CD4-positive, CD25-positive, alpha-beta regulatory T cell (primary cell): ENCODE measurements around the gene C16orf92. TPM values are rescaled to one million over a fixed set of nuclear protein-coding genes. Genes with fewer than 3 reads are reported as not detected.
"Not testable (repeated sequence)": the region's sequence is repeated elsewhere in the genome, so short reads cannot be mapped to it uniquely, and the experiment has no call there.

Experiments
- ATAC-seq, 2 donors: fragments of 150-1000 bp; cut with Tn5 transposase; one replicate each; pipeline ENCODE4 v1.10.0; 2021; ENCODE audit warnings: low read depth in 2 of 2, moderate number of reproducible peaks in 2 of 2, moderate library complexity in 1 of 2
- DNase-seq, 3 donors: peaks; one replicate each; pipeline versions ENCODE4 v3.0.0 to v3.0.0-alpha.2; 2012 to 2022; ENCODE audit warnings: mixed read lengths in 1 of 3
- H3K27ac ChIP-seq: one replicate; pipeline ENCODE4 v1.7.0; 2013; ENCODE audit warnings: mild to moderate bottlenecking, low read length; ENCODE audit not compliant: insufficient read depth, poor library complexity, severe bottlenecking
- H3K27me3 ChIP-seq: one replicate; pipeline ENCODE4 v1.7.0; 2013; ENCODE audit warnings: low read length; ENCODE audit not compliant: control insufficient read depth, insufficient read depth
- H3K36me3 ChIP-seq: one replicate; pipeline ENCODE4 v1.7.0; 2013; ENCODE audit warnings: mild to moderate bottlenecking, low read length, moderate library complexity; ENCODE audit not compliant: control insufficient read depth, insufficient read depth
- H3K4me1 ChIP-seq: 2 replicates; pipeline ENCODE4 v1.7.0; 2013; ENCODE audit warnings: mild to moderate bottlenecking, low read length; ENCODE audit not compliant: insufficient read depth, control insufficient read depth, poor library complexity, severe bottlenecking
- H3K4me3 ChIP-seq: one replicate; pipeline ENCODE4 v1.7.0; 2013; ENCODE audit warnings: low read depth, mild to moderate bottlenecking, low read length, moderate library complexity
- H3K9me3 ChIP-seq, 2 experiments: 1 replicate in 1 of 2; 2 replicates in 1 of 2; pipeline ENCODE4 v1.7.0; 2013; ENCODE audit warnings: low read length in 2 of 2, mild to moderate bottlenecking in 1 of 2, moderate library complexity in 1 of 2; ENCODE audit not compliant: control insufficient read depth in 2 of 2
- H3K27ac Mint-ChIP-seq, 3 donors: one replicate each; pipeline ENCODE4 v1.8.0; 2020 to 2022; ENCODE audit warnings: mild to moderate bottlenecking in 3 of 3, mixed read lengths in 3 of 3, moderate library complexity in 2 of 3
- H3K27me3 Mint-ChIP-seq: one replicate; pipeline ENCODE4 v1.8.0; 2022; ENCODE audit warnings: mild to moderate bottlenecking, mixed read lengths
- H3K36me3 Mint-ChIP-seq: one replicate; pipeline ENCODE4 v1.8.0; 2020; ENCODE audit warnings: mixed read lengths
- H3K4me1 Mint-ChIP-seq, 4 donors: one replicate each; pipeline ENCODE4 v1.8.0; 2020 to 2022; ENCODE audit warnings: mixed read lengths in 4 of 4, mild to moderate bottlenecking in 1 of 4
- H3K4me3 Mint-ChIP-seq, 4 donors: one replicate each; pipeline ENCODE4 v1.8.0; 2020 to 2022; ENCODE audit warnings: mild to moderate bottlenecking in 4 of 4, mixed read lengths in 4 of 4, moderate library complexity in 3 of 4
- H3K9me3 Mint-ChIP-seq, 7 donors: one replicate each; pipeline ENCODE4 v1.8.0; 2020 to 2022; ENCODE audit warnings: mixed read lengths in 7 of 7, mild to moderate bottlenecking in 3 of 7, moderate library complexity in 2 of 7
- polyA plus RNA-seq, 4 donors: library from polyadenylated mRNA; unstranded; fragments of 300-500 nt; fragmentation: Illumina TruSeq; gene quantifications; one replicate each; pipeline ENCODE4 v1.2.3, GENCODE V29; 2021
- total RNA-seq: library from RNA; stranded (reverse); gene quantifications from one replicate; pipeline ENCODE4 v1.2.3, GENCODE V29; 2022

C16orf92 gene
- total and polyA plus RNA-seq, 5 donors from 2014 or later: not detected

DNA sequence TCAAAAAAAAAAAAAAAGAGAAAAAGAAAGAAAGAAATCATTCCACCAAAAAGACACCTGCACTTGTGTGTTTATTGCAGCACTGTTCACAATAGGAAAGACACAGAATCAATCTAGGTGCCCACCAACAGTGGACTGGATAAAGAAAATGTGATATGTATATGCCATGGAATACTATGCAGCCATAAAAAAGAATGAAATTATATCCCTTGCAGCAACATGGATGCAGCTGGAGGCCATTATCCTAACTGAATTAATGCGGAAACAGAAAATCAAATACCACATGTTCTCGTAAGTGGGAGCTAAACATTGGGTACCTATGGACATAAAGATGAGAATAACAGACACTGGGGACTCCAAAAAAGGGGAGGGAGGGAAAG lies 5.7 kb upstream of the C16orf92 start:
- Histone ChIP-seq H3K4me1 (peaks cover 12% of the 10 kb centered on the region), H3K36me3 (no peaks in the 10 kb centered on the region), H3K9me3 (no peaks in the 10 kb centered on the region), H3K27me3 (no peaks in the 10 kb centered on the region), H3K4me3 (no peak overlapping the region), H3K27ac (no peak overlapping the region)
- peaks cover 0 to 2% (median 0%) of the 10 kb centered on the region in 7 donors for H3K9me3 Mint-ChIP-seq
- H3K4me3 Mint-ChIP-seq: peak overlapping the region in 1 of 4 donors; percentile 64
- H3K27me3 Mint-ChIP-seq: peaks cover 35% of the 10 kb centered on the region
- DNase-seq (no peak), ATAC-seq (no peak)
- no peaks in the 10 kb centered on the region for H3K36me3 Mint-ChIP-seq
- H3K27ac Mint-ChIP-seq: no peak overlapping the region
- H3K4me1 Mint-ChIP-seq: peaks cover 0 to 17% (median 6%) of the 10 kb centered on the region in 4 donors

DNA sequence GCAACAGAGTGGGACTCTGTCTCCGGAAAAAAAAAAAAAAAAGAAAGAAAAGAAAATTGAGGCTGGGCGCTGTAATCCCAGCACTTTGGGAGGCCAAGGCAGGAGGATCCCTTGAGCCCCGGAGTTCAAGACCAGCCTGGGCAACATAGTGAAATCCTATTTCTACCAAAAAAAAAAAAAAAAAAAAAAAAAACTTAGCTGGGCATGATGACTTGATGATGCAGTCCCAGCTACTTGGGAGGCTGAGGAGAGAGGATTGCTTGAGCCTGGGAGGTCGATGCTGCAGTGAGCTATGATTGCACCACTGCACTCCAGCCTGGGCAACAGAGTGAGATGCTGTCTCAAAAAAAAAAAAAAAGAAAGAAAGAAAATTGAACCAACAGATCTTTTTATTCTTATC lies 5.1 kb upstream of the C16orf92 start:
- H3K9me3 ChIP-seq, H3K4me3 ChIP-seq, H3K36me3 ChIP-seq, H3K9me3 Mint-ChIP-seq, H3K4me3 Mint-ChIP-seq, DNase-seq, H3K36me3 Mint-ChIP-seq, H3K27me3 ChIP-seq, H3K27ac Mint-ChIP-seq, ATAC-seq, H3K27ac ChIP-seq: not testable (repeated sequence)
- Mint-ChIP-seq H3K27me3 (peaks cover 29% of the 10 kb centered on the region), H3K4me1 (peaks cover 0 to 17% (median 6%) of the 10 kb centered on the region in 4 donors)
- peaks cover 12% of the 10 kb centered on the region for H3K4me1 ChIP-seq

DNA sequence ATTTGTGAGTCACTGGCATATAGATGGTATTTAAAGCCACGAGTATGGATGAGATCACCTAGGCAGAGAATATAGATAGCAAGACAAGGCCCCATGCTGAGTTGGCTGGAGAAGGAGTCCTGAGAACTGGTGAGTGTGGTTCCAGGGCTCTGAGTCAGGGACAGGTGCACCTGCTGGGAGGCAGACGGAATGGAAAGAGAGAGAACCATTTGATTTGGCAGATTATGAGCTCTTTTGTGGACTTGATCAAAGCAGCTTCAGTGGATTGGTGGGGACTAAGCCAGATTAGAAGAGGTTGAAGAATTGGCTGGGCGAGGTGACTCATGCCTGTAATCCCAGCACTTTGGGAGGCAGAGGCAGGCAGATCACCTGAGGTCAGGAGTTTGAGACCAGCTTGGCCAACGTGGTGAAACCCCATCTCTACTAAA lies 4.3 kb upstream of the C16orf92 start:
- no peak overlapping the region for H3K4me3 ChIP-seq
- no peaks in the 10 kb centered on the region for H3K9me3 ChIP-seq
- H3K36me3 Mint-ChIP-seq: no peaks in the 10 kb centered on the region
- no peaks in the 10 kb centered on the region for H3K27me3 ChIP-seq
- peaks cover 30% of the 10 kb centered on the region for H3K27me3 Mint-ChIP-seq
- peaks cover 12% of the 10 kb centered on the region for H3K4me1 ChIP-seq
- H3K27ac ChIP-seq: no peak overlapping the region
- DNase-seq (no peak), ATAC-seq (no peak)
- no peaks in the 10 kb centered on the region for H3K36me3 ChIP-seq
- no peak overlapping the region for H3K27ac Mint-ChIP-seq
- H3K4me1 Mint-ChIP-seq: peaks cover 0 to 17% (median 6%) of the 10 kb centered on the region in 4 donors
- H3K9me3 Mint-ChIP-seq: peaks cover 0 to 2% (median 0%) of the 10 kb centered on the region in 7 donors
- H3K4me3 Mint-ChIP-seq: peak overlapping the region in 1 of 4 donors; percentile 1

DNA sequence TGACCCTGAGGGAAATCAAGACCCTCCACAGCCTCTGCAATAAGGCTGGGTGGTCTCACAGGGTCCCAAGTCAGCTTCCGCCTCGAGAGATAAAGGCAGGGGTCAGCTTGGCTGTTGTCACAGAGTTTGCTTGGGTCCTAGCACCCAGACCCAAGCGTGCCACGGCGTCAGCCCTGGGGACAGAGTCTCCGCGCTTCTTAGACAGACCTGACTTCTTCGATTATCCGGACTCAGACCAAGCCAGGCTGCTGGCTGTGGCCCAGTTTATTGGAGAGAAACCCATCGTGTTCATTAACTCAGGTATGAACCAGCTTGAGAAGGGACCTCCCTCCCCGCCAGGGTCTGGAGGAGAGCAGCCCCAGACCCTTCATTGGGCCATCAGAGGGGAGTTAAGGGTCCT lies 588 bp downstream of the C16orf92 start:
- Mint-ChIP-seq H3K27me3 (peaks cover 50% of the 10 kb centered on the region), H3K4me1 (peaks cover 0 to 17% (median 8%) of the 10 kb centered on the region in 4 donors), H3K27ac (no peak overlapping the region), H3K9me3 (peaks cover 0 to 2% (median 0%) of the 10 kb centered on the region in 7 donors), H3K4me3 (peak overlapping the region in 1 of 4 donors; percentile 57), H3K36me3 (no peaks in the 10 kb centered on the region)
- no peaks in the 10 kb centered on the region for H3K9me3 ChIP-seq
- ATAC-seq (no peak), DNase-seq (no peak)
- no peaks in the 10 kb centered on the region for H3K36me3 ChIP-seq
- H3K4me1 ChIP-seq: peaks cover 12% of the 10 kb centered on the region
- H3K4me3 ChIP-seq: no peak overlapping the region
- no peak overlapping the region for H3K27ac ChIP-seq
- no peaks in the 10 kb centered on the region for H3K27me3 ChIP-seq

DNA sequence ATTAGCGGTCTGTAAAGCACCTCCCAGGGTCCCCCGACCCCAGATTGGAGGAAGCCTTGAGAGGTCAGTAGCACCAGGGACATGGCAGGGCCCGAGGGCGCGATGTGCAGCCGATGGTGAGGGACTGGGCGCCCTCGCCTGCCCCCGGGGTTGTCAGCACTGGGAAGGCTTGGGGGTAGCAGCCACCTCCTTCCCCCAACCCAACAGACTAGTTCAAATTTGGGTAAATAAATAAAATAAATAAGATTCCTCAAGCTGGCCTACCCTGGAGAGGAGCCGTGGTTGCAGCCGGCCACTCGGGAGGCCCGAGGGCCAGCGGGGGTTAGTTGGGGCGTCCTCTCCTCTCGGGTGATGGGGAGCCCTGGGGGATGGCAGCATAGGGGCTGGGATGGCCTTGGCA lies 1.5 kb downstream of the C16orf92 start:
- H3K4me3 Mint-ChIP-seq: peak overlapping the region in 1 of 4 donors; percentile 56
- H3K27me3 ChIP-seq: no peaks in the 10 kb centered on the region
- H3K4me3 ChIP-seq: no peak overlapping the region

DNA sequence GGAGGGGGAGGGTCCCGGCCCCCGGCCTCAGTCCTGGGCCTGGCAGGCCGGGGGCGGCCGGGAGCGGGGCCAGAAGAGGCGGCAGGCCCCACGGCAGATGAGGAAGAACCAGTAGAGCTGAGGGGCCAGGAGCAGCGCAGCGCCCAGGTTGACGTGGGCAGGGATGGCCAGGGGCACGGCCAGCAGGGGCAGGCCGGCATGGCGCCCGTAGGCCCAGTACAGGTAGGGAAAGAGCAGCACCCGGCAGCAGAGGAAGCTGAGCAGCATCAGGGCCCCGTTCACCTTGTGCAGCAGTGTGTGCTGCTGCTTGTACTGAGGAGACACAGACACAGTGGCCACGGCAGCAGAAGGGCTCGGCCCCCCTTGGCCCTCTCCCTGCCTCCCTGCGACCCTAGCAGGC lies 2.2 kb downstream of the C16orf92 start:
- Mint-ChIP-seq H3K27me3 (peaks cover 60% of the 10 kb centered on the region), H3K27ac (no peak overlapping the region), H3K9me3 (peaks cover 0 to 1% (median 0%) of the 10 kb centered on the region in 7 donors), H3K36me3 (no peaks in the 10 kb centered on the region), H3K4me1 (peaks cover 0 to 20% (median 10%) of the 10 kb centered on the region in 4 donors), H3K4me3 (no peak overlapping the region)
- H3K36me3 ChIP-seq: no peaks in the 10 kb centered on the region
- H3K9me3 ChIP-seq: no peaks in the 10 kb centered on the region
- DNase-seq (no peak), ATAC-seq (no peak)
- no peaks in the 10 kb centered on the region for H3K27me3 ChIP-seq
- peaks cover 13% of the 10 kb centered on the region for H3K4me1 ChIP-seq
- no peak overlapping the region for H3K27ac ChIP-seq
- no peak overlapping the region for H3K4me3 ChIP-seq

More for the DNA sequence above, 1.5 kb downstream of the C16orf92 start:
- no peak for DNase-seq
- no peaks in the 10 kb centered on the region for H3K36me3 Mint-ChIP-seq
- Histone ChIP-seq H3K36me3 (no peaks in the 10 kb centered on the region), H3K4me1 (peaks cover 12% of the 10 kb centered on the region), H3K27ac (no peak overlapping the region), H3K9me3 (no peaks in the 10 kb centered on the region)
- ATAC-seq: no peak
- H3K9me3 Mint-ChIP-seq: peaks cover 0 to 1% (median 0%) of the 10 kb centered on the region in 7 donors
- no peak overlapping the region for H3K27ac Mint-ChIP-seq
- H3K27me3 Mint-ChIP-seq: peaks cover 53% of the 10 kb centered on the region
- H3K4me1 Mint-ChIP-seq: peaks cover 0 to 15% (median 8%) of the 10 kb centered on the region in 4 donors

DNA sequence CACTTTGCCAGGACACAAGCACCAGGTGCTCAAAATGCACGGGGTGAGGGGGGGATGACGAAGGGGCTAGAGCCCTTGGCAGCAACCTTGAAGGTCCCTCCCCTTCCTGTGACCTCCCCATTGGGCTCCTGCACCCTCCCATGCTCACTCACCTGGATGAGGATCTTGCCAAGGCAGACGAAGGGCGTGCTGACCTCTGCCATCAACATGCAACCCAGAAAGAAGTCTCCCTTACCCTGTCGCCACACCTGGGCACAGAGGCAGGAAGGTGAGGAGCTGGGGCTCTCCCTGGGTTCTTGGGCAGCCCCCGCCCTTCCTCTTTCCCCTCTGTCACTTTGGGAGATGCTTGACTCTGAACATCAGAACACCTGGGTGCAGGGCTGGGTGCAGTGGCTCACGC lies 2.6 kb downstream of the C16orf92 start:
- no peak for ATAC-seq
- H3K9me3 ChIP-seq: no peaks in the 10 kb centered on the region
- Mint-ChIP-seq H3K27ac (no peak overlapping the region), H3K4me3 (no peak overlapping the region), H3K9me3 (peaks cover 0 to 1% (median 0%) of the 10 kb centered on the region in 7 donors), H3K4me1 (peaks cover 0 to 19% (median 10%) of the 10 kb centered on the region in 4 donors), H3K27me3 (peaks cover 59% of the 10 kb centered on the region), H3K36me3 (no peaks in the 10 kb centered on the region)
- peaks cover 17% of the 10 kb centered on the region for H3K4me1 ChIP-seq
- no peaks in the 10 kb centered on the region for H3K27me3 ChIP-seq
- H3K36me3 ChIP-seq: no peaks in the 10 kb centered on the region
- no peak for DNase-seq
- H3K4me3 ChIP-seq: no peak overlapping the region
- H3K27ac ChIP-seq: no peak overlapping the region

DNA sequence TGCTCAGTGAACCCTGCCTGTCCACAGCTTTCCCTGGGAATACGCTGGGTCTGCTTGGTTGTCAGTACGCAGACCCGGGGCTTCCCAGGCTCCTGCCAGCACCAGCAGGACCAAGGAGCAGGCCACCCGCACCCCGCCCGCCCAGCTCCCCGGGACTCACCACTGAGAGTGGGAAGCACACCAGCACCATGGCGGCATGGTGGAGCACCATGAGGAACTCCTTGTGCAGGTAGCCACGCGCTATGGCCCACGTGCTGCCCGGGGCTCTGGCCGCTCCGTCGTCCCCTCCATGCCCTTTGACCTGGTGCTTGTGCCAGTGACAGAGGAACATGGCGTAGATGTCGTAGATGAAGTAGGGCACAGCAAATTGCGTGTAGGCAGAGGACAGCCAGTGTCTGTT lies 3.5 kb downstream of the C16orf92 start:
- H3K27me3 Mint-ChIP-seq: peaks cover 50% of the 10 kb centered on the region
- DNase-seq (no peak), ATAC-seq (no peak)
- Histone ChIP-seq H3K4me1 (peaks cover 17% of the 10 kb centered on the region), H3K27me3 (no peaks in the 10 kb centered on the region), H3K27ac (no peak overlapping the region), H3K36me3 (no peaks in the 10 kb centered on the region), H3K4me3 (no peak overlapping the region), H3K9me3 (no peaks in the 10 kb centered on the region)
- H3K4me3 Mint-ChIP-seq: no peak overlapping the region
- H3K36me3 Mint-ChIP-seq: no peaks in the 10 kb centered on the region
- H3K9me3 Mint-ChIP-seq: peaks cover 0 to 1% (median 0%) of the 10 kb centered on the region in 7 donors
- peaks cover 0 to 14% (median 6%) of the 10 kb centered on the region in 4 donors for H3K4me1 Mint-ChIP-seq
- H3K27ac Mint-ChIP-seq: no peak overlapping the region
